Lung (tissue), 16 donors: Measurements from ENCODE around the gene FBXL13. TPM values are rescaled to one million over a fixed set of nuclear protein-coding genes. Genes with fewer than 3 reads are reported as not detected.

Experiments
- ATAC-seq: fragments of 200-7000 bp; cut with Tn5 transposase; one replicate; pipeline ENCODE4 v1.9.1; 2020; ENCODE audit warnings: moderate number of reproducible peaks; ENCODE audit not compliant: insufficient read depth, low FRiP score
- DNase-seq, 3 donors: peaks; one replicate each; pipeline ENCODE4 v3.0.0-alpha.2; 2013 to 2017
- H3K27ac ChIP-seq, 2 donors: one replicate each; pipeline ENCODE4 v1.5.1; 2013; ENCODE audit warnings: mild to moderate bottlenecking in 2 of 2, moderate library complexity in 2 of 2, control low read depth in 1 of 2, inconsistent platforms in 1 of 2, low read depth in 1 of 2, low read length in 1 of 2
- H3K27me3 ChIP-seq, 3 donors: one replicate each; pipeline ENCODE4 v1.5.1; 2013; ENCODE audit warnings: low read length in 2 of 3; ENCODE audit not compliant: control insufficient read depth in 3 of 3, insufficient read depth in 3 of 3
- H3K36me3 ChIP-seq, 4 donors: one replicate each; pipeline ENCODE4 v1.5.1; 2013; ENCODE audit warnings: low read length in 4 of 4, mild to moderate bottlenecking in 1 of 4, moderate library complexity in 1 of 4; ENCODE audit not compliant: control insufficient read depth in 4 of 4, insufficient read depth in 4 of 4
- H3K4me1 ChIP-seq, 5 donors: one replicate each; pipeline ENCODE4 v1.5.1; 2013; ENCODE audit warnings: low read length in 5 of 5, mild to moderate bottlenecking in 2 of 5, moderate library complexity in 1 of 5; ENCODE audit not compliant: control insufficient read depth in 5 of 5, insufficient read depth in 5 of 5
- H3K4me3 ChIP-seq: one replicate; pipeline ENCODE4 v1.5.1; 2013; ENCODE audit warnings: mild to moderate bottlenecking, control low read depth, moderate library complexity
- H3K9ac ChIP-seq, 2 donors: one replicate each; pipeline ENCODE4 v1.5.1; 2013; ENCODE audit warnings: low read length in 2 of 2, control low read depth in 1 of 2; ENCODE audit not compliant: insufficient read depth in 1 of 2
- H3K9me3 ChIP-seq, 4 donors: one replicate each; pipeline ENCODE4 v1.5.1; 2013; ENCODE audit warnings: low read length in 3 of 4, mild to moderate bottlenecking in 1 of 4, moderate library complexity in 1 of 4; ENCODE audit not compliant: control insufficient read depth in 4 of 4, insufficient read depth in 3 of 4
- WGBS, 2 donors: extraction: QIAGEN DNeasy Blood & Tissue Kit; methylation state at CpG; one replicate each; pipeline ENCODE4 v1.1.7; 2013; 5-methylcytosine and 5-hydroxymethylcytosine counted together
- long read RNA-seq, 5 donors: transcript quantifications; one replicate each; lab custom pipeline, GENCODE V29; 2026
- polyA plus RNA-seq, 2 donors: library from polyadenylated mRNA; stranded (reverse); fragments of 200-250 nt; gene quantifications; one replicate each; pipeline ENCODE4 v1.2.1, GENCODE V29; 2013
- total RNA-seq, 2 donors: library from RNA; depleted of rRNA in 1 of 2; stranded (reverse); fragments of >200 nt in 1 of 2; gene quantifications; one replicate each; pipeline ENCODE4 v1.2.1, GENCODE V29; 2014 to 2021
- TF ChIP-seq, protein P1 (sequence below): IDR thresholded peaks from 2 replicates; pipeline ENCODE4 v1.5.1; 2012; ENCODE audit warnings: mild to moderate bottlenecking; ENCODE audit errors: control extremely low read depth, extremely low read depth
- donor health status: control.
- donor health status: control.
- donor health status: Bipolar disorder and iron deficiency.
- donor health status: healthy.
- donor health status: DM: yes; HTN: yes; CAD: no.

FBXL13 gene
- total RNA-seq (10 to 100 TPM in 1 of 2 donors, 1 to 10 TPM in 1; 6.0 to 12.3 TPM), polyA plus RNA-seq (1 to 10 TPM in 1 of 2 donors, under 1 TPM in 1; 0.61 to 1.4 TPM)
- long read RNA-seq, donor 1, partial matches to known transcripts = 418 of 501 reads
- long read RNA-seq, donor 1, other reads (novel, unspliced or antisense) = 83 of 501 reads
- long read RNA-seq, donor 2, partial matches to known transcripts = 69 of 83 reads
- long read RNA-seq, donor 2, other reads (novel, unspliced or antisense) = 14 of 83 reads
- long read RNA-seq, donor 3, partial matches to known transcripts = 179 of 203 reads
- long read RNA-seq, donor 3, other reads (novel, unspliced or antisense) = 24 of 203 reads
- long read RNA-seq, donor 4 = 0 reads
- long read RNA-seq, donor 5, partial matches to known transcripts = 0 of 41 reads
- long read RNA-seq, donor 5, other reads (novel, unspliced or antisense) = 41 of 41 reads

DNA sequence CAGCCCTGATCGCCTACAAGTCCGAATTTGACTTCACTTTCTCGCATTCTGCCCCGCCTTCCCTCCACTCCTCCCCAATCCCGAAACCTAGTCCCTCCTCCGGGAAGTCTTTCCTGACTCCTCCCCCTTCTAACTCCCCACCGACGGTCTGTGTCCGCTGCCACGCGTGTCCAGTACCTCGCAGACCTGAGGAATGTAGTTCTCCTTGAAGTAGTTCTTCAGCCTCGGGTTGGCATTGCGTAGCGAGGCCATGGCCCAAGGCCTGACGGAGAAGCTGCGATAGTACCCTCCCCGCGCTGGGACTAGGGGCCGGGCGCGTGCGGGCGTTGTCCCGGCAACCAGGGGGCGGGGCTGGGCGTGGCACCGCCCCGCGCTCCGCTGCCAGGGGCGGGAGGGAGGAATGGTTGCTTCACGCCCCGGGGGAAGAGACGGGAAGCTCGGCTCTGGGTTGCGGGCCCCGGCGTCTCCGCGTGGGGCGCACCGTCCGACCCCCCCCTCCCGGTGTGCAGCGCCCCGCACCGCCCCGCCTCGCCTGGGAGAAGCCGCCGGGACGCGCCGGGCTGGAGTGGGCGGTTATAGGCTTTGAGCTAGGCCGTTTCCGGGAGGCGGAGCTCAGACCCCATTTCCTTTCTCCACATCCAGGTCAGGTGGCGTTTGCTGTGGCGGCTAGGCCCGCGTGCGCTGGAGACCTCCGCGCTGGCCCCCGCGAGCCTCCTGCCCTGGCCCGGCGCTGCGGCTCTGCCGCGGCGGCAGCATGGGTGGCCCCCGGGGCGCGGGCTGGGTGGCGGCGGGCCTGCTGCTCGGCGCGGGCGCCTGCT, at the start of gene FBXL13, which contains the start of gene ARMC10:
TSS of gene FBXL13 (minus strand) at position 278 of the 818 bp plus-strand sequence.
TSS of gene ARMC10 (plus strand) at position 622 of the 818 bp plus-strand sequence. CDS start at position 755, 133 bp downstream.
- 1 to 6% methylated on average over 62 to 83 of the region's 83 CpGs for WGBS, 2 donors
- Histone ChIP-seq H3K36me3 (peaks cover 0 to 5% (median 0%) of the 10 kb centered on the region in 4 donors), H3K27me3 (no peaks in the 10 kb centered on the region), H3K4me1 (peaks cover 3 to 12% (median 8%) of the 10 kb centered on the region in 5 donors), H3K9ac (peak within 1 kb of the TSS; percentile 73 to 93), H3K27ac (peak within 1 kb of the TSS; percentile 85 to 89), H3K9me3 (no peaks in the 10 kb centered on the region), H3K4me3 (peak within 1 kb of the TSS; percentile 59)
- ATAC-seq (peak; percentile 95), DNase-seq (peak; percentile 93 to 95 (median 94))
- TF ChIP-seq, protein P1, sequence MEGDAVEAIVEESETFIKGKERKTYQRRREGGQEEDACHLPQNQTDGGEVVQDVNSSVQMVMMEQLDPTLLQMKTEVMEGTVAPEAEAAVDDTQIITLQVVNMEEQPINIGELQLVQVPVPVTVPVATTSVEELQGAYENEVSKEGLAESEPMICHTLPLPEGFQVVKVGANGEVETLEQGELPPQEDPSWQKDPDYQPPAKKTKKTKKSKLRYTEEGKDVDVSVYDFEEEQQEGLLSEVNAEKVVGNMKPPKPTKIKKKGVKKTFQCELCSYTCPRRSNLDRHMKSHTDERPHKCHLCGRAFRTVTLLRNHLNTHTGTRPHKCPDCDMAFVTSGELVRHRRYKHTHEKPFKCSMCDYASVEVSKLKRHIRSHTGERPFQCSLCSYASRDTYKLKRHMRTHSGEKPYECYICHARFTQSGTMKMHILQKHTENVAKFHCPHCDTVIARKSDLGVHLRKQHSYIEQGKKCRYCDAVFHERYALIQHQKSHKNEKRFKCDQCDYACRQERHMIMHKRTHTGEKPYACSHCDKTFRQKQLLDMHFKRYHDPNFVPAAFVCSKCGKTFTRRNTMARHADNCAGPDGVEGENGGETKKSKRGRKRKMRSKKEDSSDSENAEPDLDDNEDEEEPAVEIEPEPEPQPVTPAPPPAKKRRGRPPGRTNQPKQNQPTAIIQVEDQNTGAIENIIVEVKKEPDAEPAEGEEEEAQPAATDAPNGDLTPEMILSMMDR = no peak

DNA sequence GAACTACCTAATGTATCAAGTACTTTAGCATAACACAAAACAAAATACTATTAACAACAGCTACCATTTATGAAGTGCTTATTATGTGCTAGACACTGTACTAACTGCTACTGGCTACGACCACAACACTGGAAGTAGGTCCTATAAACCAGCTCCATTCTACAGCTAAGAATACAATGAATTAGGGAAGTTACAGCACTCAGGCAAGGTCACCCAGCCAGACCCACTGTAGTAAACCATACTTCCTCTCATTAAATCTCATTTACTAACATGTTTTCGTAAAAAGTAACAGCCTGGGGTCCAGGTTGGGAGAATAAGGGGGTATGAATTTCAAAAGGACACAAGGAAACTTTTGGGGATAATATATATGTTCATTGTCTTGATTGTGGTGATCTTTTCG, 48.9 kb upstream of the FBXL13 start:
- Histone ChIP-seq H3K4me3 (no peak overlapping the region), H3K9me3 (no peaks in the 10 kb centered on the region), H3K9ac (no peak overlapping the region), H3K4me1 (no peaks in the 10 kb centered on the region), H3K36me3 (peaks cover 19 to 37% (median 27%) of the 10 kb centered on the region in 4 donors), H3K27ac (no peak overlapping the region), H3K27me3 (no peaks in the 10 kb centered on the region)
- 59 to 65% methylated on average over 3 of the region's 3 CpGs for WGBS, 2 donors
- no peak for DNase-seq
- TF ChIP-seq, protein P1 = no peak
- no peak for ATAC-seq

DNA sequence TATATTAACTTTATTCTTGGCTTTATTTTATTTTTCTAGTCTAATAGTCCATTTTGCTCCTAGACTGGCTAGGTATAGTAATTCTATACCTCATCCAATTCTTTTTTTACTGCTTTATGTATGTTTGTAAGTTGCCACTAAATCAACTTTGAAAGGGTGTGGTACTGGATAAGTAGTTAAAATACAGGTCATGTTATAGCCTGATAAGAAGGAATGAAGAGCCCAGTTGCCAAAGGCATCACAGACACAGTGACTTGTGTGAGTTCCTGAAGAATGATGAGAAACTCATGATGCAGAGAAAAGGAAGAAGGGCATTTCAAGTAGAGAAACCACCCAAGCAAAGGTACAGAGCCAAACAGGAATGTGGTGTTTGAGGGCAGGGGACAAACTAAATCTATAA, 47.0 kb upstream of the FBXL13 start:
- ATAC-seq (no peak), DNase-seq (no peak)
- peaks cover 12 to 24% (median 19%) of the 10 kb centered on the region in 4 donors for H3K36me3 ChIP-seq
- no peaks in the 10 kb centered on the region for H3K4me1 ChIP-seq
- H3K4me3 ChIP-seq = no peak overlapping the region
- TF ChIP-seq, protein P1 = no peak
- H3K27me3 ChIP-seq = no peaks in the 10 kb centered on the region
- H3K9ac ChIP-seq = no peak overlapping the region
- H3K9me3 ChIP-seq = no peaks in the 10 kb centered on the region
- H3K27ac ChIP-seq = no peak overlapping the region
